ENCODE results near the gene SEMA7A.

DNA sequence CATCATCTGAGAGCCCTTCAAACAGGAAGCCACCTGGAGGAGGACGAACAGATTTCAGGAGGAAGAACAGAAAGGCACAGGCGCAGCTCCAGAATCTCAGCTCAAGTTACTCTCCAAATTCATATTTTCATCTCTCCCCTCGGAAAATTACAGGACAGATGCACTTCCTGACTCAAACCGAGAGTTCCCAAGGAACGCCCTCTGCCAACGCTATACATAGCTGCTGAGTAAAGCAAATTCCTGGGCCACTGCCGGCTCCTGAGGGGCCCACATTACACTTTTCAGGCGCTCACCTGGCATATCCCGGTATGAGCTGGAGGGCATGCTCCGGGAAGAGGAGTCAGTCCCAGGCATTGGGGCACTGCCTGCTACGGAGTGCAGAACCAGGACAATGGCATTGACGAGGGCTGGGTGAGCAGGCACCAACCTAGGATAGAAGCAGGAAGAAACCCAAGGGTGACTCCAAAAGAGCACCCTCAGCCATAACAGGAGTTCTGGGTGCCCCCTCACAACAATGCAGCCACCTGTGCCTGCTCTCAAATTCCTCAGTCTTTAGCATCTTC, 16.0 kb upstream of the SEMA7A start:
- TF ChIP-seq POLR2A (IDR thresholded peaks at IDR 0.05) = no peak
- TF ChIP-seq, protein P1, sequence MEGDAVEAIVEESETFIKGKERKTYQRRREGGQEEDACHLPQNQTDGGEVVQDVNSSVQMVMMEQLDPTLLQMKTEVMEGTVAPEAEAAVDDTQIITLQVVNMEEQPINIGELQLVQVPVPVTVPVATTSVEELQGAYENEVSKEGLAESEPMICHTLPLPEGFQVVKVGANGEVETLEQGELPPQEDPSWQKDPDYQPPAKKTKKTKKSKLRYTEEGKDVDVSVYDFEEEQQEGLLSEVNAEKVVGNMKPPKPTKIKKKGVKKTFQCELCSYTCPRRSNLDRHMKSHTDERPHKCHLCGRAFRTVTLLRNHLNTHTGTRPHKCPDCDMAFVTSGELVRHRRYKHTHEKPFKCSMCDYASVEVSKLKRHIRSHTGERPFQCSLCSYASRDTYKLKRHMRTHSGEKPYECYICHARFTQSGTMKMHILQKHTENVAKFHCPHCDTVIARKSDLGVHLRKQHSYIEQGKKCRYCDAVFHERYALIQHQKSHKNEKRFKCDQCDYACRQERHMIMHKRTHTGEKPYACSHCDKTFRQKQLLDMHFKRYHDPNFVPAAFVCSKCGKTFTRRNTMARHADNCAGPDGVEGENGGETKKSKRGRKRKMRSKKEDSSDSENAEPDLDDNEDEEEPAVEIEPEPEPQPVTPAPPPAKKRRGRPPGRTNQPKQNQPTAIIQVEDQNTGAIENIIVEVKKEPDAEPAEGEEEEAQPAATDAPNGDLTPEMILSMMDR (IDR thresholded peaks at IDR 0.05) = no peak
